Head of caudate nucleus (tissue), 42 donors: ENCODE results near the gene CNTNAP5.

Experiments
- DNase-seq, 42 donors: peaks; one replicate each; pipeline versions ENCODE4 v3.0.0 to v3.0.0-alpha.2; 2020 to 2021; ENCODE audit warnings: mixed read lengths in 7 of 42
- intact Hi-C: fragments of 100-400 bp; cut with DNase I; formaldehyde crosslinking; loops from one replicate; pipeline ENCODE4 v1.15.0; 2022

The CNTNAP5 gene

DNA sequence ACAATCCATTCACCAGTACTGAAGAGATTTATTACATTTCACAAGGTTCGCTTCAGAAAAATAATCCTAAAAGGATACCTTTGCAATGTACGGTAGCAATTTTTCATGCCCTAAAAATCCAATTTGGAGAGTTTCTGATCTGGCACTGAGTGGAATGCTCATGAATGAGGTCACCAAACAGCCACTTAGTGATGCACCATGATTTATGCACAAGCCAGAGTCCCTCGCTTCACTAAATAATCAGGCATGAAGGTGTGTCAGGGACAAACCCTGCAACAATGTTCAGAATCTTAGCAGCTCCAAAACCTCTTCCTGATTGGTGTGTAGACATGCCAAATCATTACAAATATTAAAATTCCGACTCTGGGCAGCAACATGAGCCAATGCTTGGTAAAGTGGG lies 221.1 kb downstream of the CNTNAP5 start:
- DNase-seq: no peak
- intact Hi-C loops: no loop called here

DNA sequence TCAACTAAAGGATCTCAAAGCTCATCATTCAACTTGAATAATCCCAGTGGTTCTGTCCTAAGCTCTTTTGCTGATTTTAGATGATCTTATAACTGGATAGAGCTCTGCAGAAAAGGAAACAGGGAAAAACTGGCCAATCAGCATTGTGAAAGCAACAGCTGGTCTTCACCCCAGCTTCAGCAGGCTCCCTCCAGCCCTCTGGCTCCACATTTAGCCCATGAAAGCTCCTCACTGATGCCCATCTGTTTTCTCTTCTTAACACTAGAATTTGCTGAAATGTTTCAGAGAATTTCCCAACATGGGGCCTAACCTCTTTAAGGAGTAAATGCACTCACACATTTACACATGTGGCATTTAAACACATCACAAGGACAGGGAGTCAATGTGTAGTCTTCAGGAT lies 223.3 kb downstream of the CNTNAP5 start:
- no peak for DNase-seq
- intact Hi-C loops: no loop called here

DNA sequence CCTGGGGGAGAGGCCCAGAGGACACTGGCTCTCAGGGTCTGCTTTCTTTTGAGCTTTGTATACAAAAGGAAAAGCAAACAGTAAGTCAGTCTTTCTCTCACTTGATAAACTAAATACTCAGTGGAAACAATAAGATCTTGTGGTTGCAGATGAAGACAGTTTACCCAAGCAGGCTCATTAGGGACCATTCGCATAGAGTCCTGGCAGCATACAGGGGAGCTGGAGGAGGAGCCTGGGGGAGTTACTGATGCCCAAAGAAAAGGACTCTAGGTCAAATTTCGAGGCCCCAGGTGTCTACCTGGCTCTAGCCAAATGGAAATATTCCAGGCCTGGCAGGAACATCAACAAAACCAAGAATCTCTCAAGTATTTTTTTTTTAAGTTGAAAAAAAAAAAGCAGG lies 225.3 kb downstream of the CNTNAP5 start:
- DNase-seq: no peak
- intact Hi-C loops: no loop called here

DNA sequence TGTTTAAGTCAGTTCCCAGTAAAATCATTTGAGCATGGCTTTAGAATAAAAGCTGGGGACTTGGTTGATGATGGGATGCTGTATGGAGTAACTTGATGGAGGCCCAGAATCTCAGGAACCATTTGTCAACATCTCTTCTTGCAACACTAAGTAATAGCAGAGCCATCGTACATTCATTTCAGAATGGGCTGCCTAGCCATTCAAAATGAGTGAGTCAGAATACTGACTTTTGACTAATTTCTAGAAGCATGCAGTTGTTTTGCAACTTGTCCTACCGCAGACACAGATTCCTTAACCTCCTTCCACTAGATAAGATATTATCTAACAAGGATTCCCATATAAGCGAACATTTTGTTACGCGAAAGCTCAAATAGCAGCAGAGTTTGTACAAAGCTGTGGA lies 229.5 kb downstream of the CNTNAP5 start:
- no peak for DNase-seq
- intact Hi-C loops: no loop called here

DNA sequence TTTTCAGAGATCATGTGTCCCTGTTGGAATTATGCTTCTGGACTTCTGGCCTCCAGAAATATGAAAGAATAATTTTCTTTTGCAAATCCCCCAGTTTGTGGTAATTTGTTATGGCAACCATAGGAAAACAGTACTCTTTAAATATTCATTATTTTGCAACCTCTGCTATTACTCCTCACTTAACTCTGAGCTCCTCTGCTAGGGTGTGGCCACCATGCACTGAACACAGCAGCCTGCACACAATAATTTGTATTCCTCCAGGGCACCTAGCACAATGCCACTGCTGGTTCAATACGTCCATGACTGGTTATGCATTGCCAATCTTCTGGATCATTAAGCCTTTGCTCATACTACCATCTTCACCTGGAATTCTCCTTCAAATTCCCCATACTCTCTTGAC lies 232.0 kb downstream of the CNTNAP5 start:
- intact Hi-C loops: no loop called here

DNA sequence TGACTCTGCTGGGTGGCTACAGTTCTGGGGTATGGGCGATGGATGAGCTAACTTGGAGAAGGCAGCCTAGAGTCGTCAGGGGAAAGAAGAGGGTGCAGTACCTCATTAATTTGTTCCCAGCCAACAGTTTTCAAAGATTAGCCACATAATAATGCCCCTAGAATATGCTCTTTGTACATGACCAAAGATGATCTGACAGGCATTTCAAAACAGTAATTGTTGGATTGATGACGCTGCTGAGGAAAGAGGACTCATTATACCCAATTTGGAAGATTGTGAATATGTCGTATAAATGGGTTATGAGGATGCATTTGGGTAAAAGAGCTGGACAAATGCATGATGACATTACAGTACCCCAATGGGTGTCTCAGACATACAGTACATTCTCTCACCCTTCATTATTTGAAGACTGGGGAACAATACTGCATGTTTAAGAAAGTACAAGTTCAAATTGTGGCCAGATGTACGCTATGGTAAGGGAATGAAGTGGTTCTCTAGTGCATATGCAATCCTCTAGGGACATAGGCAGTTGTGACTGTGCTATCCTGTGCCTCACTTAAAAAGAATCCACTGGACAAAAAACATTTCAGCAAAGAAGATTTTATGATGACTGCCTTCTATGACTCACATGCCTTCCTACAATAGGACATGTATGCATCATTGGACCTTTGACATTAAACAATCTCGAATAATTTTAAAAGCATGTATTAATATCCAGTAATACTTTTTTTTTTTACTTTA lies 233.2 kb downstream of the CNTNAP5 start:
- intact Hi-C loops: no loop called here

More for the DNA sequence above, 232.0 kb downstream of the CNTNAP5 start:
- DNase-seq: no peak

DNA sequence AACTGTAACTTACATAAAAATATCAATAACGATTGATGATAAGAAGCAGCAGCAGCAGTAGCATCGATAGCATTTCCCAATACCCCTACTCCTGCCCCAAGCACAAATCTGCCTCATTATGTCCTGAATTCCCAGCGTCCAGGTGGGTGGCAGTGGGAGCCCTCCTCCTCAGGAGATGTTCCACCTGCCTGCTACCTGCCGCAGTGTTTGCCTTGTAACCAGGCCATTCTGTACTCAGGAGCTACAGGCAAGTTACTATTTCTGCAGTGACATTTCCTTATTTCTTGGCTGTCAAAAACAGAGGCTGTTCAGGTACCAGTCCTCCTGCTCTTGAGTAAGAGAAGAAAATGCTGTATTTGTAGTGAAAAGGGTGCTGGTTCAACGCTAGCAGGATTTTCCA lies 236.4 kb downstream of the CNTNAP5 start:
- intact Hi-C loops: no loop called here
- peak in 24 of 42 donors; percentile 5 to 73 (median 24) for DNase-seq

More for the DNA sequence above, 233.2 kb downstream of the CNTNAP5 start:
- DNase-seq: no peak

DNA sequence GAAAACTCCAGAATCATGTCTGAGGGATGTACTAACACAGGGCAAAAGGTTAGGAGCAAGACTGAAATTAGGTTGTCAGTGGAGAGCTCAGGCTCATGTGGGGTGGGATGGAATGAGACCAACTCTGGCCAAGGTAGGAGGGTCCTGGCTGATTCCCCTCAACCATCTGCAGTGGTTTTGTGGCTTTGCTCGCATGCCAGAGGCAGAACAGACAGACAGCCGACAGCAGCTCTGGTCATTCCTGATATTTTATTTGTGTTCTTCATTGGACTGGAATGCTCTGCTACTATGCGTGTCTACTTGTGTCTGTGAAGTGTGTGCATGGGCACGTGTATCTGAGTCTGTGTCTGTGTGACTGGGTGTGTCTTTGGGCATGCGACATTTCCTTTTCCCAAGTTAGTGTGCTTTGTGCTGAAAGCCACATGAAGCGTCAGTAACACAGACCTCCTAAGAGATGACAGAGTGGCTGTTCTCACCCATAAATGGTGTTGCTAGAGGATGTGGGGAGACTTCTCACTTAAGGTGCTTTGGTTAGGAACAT lies 239.5 kb downstream of the CNTNAP5 start:
- no peak for DNase-seq
- intact Hi-C loops: no loop called here

DNA sequence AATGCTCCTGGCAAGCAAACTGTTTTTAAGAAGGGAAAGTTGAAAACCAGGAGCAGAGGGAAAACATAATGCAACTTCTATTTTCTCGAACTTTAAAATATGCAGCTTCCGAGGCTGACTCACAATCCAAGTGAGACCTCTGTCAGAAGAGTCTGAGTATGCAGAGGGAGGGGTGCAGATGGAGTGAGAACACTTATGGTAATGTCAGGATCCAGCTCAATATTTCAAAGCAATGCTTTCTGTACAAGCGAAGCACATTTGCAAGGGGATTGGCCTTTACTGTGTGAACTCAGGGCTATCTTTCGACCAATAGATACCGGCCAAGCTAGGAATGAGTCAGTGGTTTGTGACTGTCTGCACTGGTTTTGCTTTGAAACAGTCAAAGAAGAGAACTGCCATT lies 242.7 kb downstream of the CNTNAP5 start:
- intact Hi-C loops: no loop called here
- peak in 12 of 42 donors; percentile 14 to 64 (median 24) for DNase-seq

DNA sequence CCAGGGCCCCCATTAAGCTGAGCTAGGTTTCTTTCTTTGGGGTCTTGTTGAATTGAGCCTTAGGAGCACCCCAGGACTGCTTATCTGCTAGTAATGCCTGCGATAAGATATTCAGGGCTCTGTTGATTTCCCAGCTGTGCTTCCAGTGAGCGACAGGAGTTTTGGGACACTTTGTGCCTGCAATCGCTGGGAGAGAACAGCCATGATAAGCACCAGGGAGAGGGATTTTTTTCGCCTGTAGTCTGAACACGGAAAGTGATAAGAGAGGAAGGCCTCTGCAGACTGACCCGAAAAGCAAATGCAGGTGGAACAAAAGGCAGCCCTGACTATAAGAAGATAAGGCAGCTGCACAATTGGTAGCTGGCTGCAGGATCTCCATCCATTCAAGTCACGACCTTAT lies 244.3 kb downstream of the CNTNAP5 start:
- intact Hi-C loops: no loop called here

DNA sequence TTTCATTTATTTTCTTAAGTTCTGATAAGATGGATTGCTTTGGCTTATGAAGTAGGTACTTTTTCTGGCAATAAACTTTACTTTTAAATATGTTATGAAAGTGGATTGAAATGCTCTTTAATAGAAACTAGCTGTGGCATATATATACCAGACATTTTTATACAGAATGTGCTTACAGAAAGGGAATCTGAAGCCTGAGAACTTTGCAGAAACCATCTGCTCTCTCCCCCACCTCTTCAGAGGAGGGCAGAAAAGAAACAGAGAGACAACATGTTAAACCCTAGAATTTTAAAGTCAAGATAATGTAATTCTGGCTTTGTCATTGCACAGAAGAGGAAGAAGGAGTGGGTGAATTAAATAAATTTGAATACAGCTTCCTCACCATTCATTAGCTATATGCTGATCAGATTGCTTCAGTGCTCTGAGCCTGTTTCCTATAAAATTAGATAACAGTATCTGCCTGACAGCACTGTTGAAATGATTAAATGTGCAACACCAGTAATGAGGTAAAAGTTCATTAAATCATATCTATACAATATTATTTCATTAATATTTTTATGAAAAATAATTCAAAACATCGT lies 247.3 kb downstream of the CNTNAP5 start:
- DNase-seq: peak in 2 of 42 donors; percentile 10 to 15

More for the DNA sequence above, 244.3 kb downstream of the CNTNAP5 start:
- DNase-seq: no peak

DNA sequence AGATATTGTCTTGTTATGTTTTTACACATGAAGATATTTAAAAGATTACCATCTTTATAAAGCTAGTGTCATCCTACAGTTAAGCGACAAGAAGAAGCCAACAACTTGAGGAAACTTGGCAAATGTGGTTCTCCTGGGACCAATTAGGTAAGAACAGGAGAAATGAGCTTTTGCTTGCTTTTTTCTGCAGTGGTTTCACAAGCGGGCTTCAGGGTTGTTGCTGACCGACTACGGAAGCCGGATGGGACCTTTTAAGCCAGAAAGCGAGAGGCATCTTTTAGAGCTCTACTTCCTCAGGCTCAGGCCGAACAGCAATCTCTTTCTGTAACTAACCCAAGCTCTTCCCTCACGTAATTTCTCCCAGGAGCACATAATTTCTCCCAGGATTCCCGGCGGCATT lies 256.5 kb downstream of the CNTNAP5 start:
- intact Hi-C loops: no loop called here
- no peak for DNase-seq

More for the DNA sequence above, 247.3 kb downstream of the CNTNAP5 start:
- intact Hi-C loops: no loop called here

DNA sequence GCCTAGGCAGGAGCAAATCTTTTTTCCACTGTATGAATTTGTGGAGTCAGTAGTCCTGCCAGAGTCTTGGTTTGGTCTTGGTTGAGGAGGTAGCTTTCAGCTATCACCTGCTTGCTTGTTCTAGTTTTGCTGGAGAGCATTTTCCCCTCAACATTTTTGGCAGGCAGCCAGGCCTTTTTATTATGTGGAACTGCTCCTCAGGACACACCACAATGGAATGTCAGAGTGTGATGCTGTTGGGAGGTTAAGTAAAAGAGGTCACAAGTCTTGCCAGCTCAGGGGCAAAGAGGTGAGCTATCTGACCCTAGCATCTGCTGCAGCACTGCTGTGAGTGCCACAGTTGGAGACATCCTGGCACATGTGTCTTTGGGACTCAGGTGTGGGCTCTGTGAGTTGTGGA lies 258.0 kb downstream of the CNTNAP5 start:
- intact Hi-C loops: no loop called here

DNA sequence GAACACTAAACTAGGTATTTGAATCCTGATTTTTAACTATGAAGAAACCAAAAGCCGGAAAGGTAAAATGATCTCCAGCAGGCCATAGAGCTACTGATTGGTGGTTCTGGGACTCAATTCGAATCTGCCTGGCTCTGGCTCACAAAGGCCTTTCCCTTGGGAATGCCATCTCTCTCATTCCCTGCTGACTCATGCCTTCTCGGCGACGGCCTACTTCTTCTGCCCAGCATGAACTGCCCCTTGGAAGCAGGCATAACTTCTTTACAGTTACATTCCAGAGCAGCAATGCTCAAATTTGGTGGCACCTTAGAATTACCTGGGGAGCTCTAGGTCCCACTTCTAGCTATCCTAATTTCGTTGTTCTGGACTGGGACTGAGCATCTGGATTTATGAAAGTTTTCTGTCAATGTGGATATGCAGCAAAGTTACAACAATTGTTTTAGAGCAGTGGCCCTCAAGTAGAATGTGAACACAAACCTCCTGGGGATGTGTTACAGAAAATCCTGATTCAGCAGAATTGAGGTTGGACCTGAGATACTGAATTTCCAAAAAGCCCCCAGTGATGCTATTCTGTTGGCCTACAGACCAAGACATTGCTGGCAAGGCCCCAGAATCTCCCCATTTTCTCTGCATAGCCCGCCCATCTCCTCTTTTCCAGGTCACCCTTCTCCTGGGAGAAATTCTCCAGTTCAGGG lies 261.1 kb downstream of the CNTNAP5 start:
- intact Hi-C loops: no loop called here

More for the DNA sequence above, 258.0 kb downstream of the CNTNAP5 start:
- no peak for DNase-seq

DNA sequence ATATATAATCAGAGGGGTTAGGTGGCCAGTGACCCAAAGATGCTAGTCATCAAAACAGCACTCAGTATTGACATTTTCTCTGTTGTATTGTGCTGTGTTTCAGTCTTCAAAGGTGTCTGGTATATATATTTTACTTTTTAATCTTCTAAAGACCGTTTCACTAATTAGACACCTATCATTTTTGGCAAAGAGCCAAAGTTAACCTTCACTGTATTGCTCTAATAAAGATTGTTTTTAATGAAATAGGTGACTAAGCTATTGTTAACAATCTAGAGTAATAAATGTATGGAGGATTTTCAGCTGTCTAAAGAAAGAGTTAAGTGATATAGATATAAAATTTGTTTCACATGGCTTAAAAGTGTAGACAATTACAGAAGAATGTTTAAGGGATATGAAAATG lies 264.0 kb downstream of the CNTNAP5 start:
- no peak for DNase-seq
- intact Hi-C loops: no loop called here

More for the DNA sequence above, 261.1 kb downstream of the CNTNAP5 start:
- no peak for DNase-seq

DNA sequence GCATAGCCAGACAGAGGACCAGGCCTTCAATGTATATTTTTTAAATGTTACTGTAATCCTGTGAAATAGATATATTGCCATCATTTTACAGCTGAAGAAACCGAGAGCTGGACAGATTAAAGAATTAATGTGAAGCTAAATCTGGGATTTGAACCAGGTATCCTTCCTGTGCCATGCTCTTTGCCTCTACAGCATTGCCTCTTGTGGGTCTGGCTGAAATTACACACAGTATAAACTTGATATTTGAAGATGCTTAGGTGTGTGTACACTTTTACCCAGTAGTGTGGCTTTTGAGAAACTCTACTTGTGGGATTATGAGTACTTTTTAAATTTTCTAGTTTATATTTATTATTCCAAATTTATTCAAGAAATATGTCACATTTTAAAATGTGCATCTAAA lies 264.5 kb downstream of the CNTNAP5 start:
- intact Hi-C loops: no loop called here
- no peak for DNase-seq

DNA sequence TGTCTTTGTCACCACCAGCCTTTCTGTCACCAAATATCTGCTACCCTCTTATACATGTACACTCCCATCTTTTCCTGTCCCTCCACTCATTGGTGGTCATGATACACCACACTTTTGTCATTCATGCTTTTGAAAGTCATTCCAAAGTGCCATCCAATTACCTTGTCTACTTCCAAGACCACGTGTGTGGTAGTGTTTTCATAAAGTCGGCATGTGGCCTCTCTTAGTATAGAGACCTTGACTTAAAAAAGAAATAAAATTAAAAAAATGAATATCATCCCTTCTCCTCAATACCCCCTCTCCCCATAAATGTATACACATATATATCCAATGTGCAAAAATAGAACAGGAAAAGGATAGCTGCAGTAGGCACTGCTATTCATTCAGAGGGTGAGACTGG lies 271.4 kb downstream of the CNTNAP5 start:
- intact Hi-C loops: no loop called here
- DNase-seq: no peak

DNA sequence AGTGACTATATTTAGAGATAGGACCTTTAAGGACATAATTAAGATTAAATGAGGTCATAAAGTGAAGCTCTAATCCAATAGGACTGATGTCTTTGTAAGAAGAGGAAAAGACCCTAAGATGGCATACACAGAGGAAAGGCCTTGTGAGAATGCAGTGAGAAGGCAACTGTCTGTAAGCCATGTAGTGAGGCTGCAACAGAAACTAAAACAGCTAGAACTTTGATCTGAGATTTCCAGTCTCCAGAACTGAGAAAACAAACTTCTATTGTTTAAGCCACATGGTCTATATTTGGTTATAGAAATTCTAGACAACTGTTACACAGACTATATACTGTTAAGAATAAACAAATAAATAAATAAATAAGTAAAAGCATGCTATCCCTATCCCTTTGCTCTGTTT lies 276.8 kb downstream of the CNTNAP5 start:
- DNase-seq: no peak
- intact Hi-C loops: no loop called here

DNA sequence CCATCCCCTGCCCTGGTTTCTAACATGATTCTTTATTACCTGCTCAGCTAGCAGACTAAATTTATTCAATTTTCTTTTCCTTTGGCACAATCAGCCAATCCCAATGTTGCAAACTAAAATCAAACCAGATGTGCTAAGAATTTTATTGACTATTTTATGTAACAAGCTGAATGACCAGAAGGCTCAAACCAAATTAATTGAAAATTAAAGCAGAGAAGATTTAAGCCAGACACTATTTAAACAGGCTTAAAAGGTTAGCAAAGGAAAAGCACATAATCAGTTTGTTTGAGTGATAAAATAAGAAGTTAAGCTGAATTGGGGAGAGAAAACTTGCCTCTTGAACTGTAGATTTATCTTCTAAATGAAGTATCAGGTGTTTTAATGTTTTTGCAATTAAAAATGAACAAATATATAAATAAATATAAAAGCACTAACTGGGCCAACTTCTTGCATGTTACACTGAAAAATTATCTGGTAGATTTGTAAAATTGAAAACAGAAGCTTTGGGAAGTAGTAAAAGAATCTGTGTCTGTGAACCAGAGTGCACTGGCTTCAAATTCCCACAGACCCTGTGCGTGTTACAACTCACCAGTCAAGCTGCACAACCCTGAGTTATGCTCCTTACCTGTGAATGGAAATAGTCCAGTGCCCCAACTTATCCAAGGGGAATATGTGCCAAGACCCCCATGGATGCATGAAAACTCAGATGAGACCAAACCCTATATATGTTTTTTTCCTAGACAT lies 283.4 kb downstream of the CNTNAP5 start:
- intact Hi-C loops: no loop called here

More for the DNA sequence above, 283.4 kb downstream of the CNTNAP5 start:
- DNase-seq: no peak
